ENCODE results near the gene ZNF569.

GRCh38 chr19:37513397-37513796 is 46.2 kb upstream of the ZNF569 start:
- TF ChIP-seq CTCF (IDR thresholded peaks at IDR 0.05; ENCODE audit: borderline replicate concordance, extremely low read depth, low read length, poor library complexity, severe bottlenecking), result no peak
- no peak for TF ChIP-seq EZH2 (IDR thresholded peaks at IDR 0.05; ENCODE audit: borderline replicate concordance, low read depth, low read length, severe bottlenecking)
